DMS114 treated with DMSO at 0.1 percent for 48 hours (cell line): Measurements from ENCODE around the gene POU2AF1.

Source experiments
- DNase-seq: peaks from one replicate; lab custom pipeline; 2025; ENCODE audit not compliant: unreplicated experiment; lab: John Stamatoyannopoulos, UW

The POU2AF1 gene, protein sequence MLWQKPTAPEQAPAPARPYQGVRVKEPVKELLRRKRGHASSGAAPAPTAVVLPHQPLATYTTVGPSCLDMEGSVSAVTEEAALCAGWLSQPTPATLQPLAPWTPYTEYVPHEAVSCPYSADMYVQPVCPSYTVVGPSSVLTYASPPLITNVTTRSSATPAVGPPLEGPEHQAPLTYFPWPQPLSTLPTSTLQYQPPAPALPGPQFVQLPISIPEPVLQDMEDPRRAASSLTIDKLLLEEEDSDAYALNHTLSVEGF

DNA sequence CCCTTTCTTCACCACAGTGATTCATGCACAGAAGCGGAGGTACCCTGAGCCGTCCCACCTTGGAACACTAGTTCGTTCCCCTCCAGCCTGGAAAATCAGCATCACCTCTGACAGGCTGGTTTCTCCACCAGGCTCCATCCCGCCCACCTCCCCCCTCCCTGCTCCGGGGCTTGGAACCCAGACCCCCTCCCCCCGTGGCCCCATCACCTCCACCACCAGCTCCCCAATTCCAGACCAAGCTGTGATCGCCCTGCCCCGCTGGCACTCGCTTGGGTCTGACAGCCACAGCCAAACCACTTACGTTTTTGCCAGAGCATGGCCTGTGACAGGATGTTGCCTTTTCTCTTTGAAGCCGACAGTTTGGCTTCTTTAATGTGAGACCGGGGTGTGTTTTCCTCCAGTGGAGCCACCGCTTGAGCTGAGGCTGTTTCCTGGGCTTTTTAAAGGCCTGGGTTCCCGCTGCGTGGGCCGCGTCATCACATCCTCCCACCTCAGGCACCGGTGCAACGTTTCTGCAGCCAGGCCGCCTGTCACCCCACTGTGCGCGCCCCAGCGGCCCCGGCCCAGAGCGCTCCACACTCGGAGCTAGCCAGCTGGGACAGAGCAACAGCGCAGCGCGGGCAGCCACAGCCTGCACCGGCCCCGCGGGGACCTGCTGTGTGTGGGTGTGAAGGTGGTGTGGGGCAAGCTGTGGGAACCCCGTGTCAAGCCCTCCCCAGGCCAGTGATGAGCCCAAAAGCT, at the start of gene POU2AF1:
POU2AF1 (minus strand) TSS at position 415 of the 741 bp plus-strand sequence; CDS start at position 317, 98 bp downstream.
- no peak for DNase-seq

DNA sequence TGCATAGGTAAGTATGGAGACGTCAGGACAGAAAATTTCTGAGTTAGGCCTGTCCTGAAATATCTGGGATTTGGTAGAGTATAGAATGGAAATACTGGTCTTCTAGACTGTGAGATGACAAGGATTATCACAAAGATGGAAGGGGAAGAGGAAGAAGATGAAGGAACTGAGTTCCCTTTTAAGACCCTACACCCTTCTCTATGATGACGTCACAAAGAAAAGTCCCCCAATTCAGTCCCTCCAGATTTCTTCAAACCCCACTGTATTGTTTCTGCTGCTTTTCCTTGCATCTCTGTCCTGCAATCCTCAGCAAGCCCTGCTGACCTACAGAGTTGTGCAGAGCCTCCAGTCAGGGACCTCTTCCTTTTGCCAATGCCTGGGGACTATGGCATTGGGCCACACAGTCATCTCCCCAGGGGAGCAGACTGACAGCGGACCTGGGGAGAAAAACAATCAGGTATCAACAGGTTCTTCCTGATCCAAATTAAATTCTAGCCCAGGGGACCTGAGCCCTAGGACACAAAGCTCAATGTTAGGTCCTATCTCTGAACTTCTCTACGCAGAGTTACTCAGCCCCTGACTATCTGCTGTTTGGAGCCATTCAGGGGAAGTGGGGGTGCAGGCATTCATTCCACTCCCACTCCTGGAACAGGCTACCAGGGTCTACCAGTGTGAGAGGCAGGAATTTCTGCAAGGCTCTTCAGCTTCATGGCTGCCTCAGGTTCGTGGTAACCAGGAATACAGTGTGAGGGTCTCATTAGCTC, 49.2 kb upstream of the POU2AF1 start:
- no peak for DNase-seq

DNA sequence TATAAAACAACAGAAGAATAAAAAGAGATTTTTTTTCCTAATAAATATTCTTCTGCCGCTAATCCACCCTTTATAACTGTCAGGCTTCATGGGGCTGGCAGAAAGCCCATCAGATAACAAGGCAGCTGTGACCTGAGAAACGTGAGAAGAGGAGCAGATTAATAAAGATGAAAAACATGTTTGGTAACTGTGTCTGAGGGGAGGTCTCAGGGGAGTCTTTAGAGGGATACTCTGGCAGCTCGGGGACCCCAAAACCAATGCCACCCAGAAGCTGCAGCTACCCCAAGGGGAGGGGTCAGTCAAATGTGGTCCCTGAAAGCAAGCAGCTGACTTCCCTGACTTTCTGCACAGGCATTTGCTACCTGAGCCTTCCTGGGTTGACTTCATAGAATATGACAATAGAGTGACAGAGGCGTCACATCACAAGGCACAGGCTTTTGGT, 48.4 kb upstream of the POU2AF1 start:
- no peak for DNase-seq

DNA sequence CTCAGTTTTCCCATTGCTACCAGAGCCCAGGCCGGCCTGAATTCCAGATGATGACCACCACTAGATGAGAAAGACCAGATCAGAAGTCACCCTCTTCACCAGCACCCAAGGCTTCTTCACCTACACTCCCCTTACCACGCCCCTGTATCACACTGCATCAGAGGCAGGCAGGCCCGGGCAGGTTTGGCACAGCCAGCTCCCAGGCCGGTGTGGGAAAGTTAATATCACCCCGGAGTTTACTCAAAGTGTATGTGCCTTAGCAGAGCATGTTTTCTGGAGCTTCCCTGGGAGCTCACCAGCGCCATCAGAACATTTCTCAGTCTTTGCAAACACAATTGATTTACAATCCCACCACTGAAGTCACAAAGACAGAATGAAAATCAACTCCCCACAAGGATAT, 47.5 kb upstream of the POU2AF1 start:
- no peak for DNase-seq

DNA sequence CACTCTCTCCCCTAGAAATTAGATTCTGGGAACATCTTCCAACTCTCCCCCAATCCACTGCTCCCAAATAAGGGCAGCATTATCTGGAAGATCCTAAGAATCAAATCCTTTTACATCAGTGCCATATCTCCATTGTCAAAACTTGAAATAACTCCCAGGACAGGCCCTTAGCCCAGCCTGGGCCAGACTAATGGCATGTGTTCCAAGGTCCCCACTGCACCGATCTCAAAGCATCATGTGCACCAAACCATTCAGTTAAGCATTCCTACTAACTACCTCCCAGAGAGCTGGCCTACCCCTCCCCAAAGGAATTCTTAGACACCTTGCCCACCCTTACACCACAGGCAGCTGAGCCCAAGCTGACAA, 44.2 kb upstream of the POU2AF1 start:
- no peak for DNase-seq

DNA sequence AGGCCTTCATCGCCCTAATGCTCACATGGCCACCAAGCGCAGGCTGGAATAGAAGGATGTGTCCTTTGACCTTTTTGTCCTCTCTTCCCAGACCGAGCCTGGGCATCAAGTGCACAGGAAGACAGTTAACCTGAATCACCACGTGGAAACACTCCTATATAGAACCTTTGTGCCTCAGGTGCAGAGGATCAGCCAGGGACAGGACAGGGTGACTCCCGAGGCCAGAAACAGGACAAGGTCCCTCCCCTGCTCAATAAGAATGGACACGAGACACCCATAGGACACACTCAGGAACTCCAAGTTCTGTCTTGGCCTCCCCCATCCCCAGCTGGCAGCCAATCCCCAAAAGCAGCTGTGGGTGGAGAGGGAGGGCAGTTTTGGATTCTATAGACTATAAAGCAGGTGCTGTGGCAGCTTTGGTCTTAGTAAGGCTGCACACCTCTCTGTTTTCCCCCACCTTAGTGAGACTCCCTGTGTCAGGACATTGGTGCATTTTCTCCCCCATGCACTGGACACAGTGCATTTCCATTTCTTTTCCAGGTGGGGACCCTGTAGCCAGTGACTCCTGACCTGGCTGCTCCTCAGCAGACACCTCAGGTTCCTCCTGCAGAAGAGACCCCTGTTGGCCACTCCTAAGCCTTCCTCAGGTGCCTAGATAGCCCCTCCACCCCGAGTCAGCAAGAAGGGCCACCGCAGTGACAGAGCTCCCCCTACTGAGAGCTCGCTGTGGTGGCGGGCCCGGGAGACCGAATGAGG, 43.6 kb upstream of the POU2AF1 start:
- DNase-seq, result no peak

DNA sequence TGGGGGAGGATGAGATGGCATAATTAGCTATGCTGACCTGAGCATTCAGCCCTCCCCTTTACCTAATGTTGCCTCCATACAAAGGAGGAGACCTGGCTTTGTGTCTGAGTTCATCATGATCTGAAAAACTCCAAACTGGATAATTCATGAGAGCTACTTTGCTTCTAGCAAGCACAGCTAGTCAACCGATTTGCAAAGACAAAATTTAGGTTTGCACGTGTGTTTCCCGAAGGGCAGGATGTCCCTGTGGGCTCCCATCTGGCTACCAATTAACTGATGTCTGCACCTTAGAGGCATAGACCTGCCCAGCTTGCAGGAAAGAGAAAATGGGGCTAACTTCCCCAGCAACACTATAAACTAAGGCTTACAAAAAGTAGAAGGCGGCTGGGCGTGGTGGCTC, 42.2 kb upstream of the POU2AF1 start:
- no peak for DNase-seq

DNA sequence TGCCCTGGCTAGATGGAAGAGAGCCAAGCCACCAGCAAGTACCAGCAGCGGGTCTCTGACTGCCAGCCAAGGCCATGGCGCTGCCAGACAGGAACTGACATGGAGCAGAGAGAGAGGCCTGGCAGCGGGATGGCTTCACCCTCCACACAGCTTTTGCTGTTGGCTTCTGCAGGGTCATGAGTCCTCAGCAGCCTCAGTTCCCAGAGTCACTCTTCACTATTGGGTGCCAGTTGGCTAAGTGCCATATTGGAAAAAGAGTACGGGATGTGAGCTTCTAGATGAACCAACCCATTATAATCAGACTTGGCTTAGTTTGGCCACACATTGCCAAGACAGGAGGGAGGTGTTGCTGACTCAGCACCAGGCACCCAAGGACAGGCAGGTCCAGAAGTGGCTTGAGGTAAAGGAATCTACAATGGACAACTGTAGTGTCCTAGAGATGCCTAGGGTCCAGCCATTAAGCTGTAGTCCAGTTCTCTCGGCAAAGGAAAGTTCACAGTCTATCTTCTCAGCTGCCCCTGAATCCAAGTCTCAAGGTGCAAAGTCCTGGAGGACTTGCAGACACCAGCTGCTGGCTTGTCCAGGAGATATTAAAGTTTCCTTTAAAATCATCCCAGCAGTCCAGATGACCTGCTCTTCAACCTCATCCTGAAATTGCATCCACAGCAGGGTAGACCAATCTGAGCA, 40.7 kb upstream of the POU2AF1 start:
- DNase-seq, result no peak

DNA sequence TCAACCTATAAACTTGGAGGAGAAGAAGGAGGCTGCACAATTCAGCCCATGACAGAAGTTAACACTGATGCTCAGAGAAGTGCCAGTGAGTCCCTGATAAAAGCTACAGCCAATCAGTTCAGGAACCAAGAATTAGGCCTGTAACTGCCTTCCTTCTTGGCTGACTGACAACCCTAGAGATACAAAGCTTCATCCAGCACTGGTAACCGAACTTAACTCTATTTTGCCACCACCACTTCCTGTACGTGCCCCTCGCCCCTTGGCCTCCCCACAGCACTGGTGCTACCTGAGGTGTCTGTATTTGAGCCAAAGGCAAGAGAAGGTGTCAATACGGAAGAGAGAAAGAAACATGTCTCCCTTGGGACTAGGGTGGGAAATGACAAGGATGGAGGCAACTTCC, 40.1 kb upstream of the POU2AF1 start:
- DNase-seq, result no peak

DNA sequence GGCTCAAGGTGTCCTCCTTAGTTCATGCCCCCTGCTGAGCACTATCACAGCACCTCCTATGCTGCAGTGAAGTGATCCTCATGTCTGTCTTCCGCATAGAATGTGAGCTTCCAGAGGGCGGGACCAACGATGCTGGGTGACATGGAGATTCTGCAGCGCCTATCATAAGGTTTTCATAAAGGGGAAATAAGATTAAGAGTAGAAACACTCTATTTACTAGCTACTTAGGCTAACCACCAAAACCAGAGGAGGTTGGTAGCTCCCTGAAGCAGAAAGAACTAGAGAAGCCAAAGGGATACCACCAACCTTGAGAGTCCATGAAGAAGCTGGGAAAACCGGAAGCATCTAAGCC, 39.3 kb upstream of the POU2AF1 start:
- no peak for DNase-seq

DNA sequence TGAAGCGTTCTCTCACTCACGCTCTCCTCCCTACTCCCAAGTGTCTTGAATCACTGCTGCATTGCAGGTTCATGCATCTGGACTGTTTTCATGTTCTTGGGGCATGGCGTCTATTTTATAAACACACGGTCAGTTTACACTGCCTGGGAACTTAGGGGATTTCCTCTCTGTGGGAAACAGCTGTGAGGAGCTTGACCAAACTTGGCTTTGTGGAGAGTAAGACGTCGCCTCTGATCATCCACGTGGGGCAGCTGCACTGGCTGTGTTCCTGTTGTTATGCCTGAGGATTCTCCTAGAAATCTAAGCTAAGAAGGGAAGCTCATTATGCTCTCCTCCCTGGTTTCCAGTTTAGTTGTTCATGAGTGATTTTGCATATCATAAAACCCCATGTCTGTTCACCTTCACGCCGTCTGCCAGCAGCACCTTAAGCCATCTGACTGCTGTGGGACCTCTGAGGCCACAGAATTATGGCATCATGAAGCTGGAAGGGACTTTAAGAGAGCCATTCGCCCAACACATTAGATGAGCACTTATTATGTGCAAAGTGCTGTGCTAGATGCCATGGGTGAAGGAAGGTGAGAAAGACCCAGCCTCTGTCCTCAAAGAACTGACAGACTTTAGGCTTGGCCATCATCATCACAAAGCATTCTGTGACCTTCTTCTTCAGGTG, 38.8 kb upstream of the POU2AF1 start:
- DNase-seq, result no peak

DNA sequence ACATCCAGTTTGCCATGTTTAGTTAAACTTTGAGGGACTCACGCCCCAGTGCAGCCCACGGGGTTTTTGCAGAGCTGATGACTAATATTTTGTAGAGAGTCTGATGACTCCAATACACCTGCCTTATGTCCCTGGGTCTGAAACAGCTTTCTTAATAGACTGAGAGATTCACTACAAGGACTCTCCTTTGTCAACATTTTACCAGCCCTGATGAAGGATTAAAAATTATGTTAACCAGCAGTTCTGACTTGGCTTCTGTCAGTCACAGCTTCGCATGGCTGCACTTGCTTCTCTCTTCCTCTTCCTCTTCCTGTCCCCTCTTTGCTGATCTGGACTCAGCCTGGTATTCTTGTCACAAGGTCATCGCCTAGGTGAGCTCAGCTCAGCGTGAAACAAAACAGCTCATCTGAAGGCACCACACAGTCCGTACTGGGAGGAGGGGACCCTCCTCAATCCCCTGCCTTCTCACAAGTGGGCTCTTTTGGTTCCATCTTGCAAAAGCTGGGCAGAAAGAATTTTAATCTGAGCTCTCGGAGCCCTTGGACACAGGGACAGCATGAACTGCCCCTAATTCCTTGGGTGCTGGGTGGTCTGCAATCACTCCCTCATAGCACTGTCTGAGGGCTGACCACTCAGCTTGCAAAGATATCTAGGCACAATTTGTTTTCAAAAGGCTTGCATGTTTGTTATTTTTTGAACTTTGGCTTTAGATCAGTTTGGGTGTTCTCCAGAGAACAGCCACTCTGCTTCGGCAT, 38.1 kb upstream of the POU2AF1 start:
- DNase-seq, result no peak

DNA sequence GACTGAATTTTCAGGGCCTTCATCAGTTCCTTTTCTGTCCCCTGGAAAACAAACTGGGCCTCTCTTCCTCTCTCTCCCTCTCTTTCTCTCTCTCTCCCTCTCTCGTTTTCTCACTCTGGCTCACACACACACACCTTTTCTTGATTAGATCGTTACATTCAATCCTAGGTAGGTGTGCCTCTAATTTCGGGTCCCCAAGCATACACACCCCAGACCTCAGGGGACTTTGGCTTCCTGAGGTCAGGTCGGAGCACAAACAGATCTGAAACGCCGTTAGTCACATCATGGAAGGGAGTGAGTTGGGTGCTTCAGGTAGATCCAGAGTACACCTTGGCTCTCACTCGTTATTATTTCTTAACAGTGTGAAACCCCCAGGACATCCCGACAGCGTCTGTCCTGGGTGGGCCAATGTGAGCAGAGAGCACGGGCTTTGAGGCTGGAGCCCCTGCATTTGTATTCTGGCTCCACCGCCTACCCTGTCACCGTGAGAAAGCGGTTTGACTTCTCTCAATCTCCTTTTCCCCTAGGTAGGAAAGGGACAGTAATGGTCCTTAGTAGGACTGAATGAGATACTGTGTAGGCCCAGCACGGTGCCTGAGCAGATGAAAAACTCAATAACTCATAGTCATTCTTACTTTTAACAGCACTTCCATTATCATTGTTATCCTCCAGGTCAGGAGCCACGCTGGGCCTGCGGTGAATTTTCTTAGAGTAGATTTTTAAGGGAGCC, 37.3 kb upstream of the POU2AF1 start:
- DNase-seq, result no peak

DNA sequence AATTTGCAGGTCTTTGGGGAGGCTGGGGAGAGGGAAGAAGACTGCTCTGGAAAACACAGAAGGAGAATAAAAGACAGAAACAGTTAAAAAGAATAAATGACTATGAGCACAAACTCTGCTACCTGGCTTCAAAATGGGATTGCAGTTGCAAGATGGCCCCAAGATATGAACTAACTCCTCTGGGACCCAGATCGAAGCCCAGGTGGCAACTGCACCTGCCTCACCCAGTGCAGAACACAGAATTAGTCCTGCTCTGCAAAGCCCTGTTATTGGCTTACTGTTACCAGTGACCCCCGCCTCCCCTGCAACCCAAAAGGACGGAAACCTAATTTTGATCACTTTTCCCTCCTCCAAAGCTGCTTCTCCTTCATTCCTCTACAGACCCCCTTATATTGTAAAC, 35.9 kb upstream of the POU2AF1 start:
- DNase-seq, result no peak

DNA sequence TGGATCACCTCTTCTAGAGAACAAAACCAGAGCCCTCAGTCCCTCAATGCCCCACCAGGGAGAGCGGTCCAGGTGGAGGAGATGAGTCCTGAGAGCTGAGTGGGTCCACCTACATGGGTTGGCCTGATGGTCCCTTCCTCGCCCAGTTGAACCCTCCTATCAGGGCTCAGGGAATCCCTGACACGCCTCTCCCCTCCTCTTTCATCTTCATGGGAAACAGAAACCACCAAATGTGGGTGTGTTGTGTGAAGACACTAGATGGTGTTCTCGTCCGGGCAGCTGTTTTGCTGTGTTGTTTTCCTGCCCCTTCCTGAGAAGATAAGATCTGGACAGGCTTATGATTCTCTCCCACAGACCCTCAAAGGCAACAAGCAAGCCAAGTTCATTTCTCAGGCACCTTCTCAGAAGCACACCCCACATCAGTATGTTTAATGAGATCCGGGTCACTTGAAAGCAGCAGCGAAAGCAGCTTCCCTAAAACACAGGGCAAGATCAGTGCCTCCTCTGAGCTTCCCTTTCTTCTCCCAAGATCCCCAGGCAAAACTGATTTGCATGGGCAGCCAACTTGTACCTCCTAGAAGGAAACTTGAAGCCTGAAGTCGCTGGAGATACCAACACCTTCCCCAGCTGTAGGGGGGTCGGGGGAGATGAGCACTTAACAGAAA, 35.3 kb upstream of the POU2AF1 start:
- DNase-seq, result no peak

DNA sequence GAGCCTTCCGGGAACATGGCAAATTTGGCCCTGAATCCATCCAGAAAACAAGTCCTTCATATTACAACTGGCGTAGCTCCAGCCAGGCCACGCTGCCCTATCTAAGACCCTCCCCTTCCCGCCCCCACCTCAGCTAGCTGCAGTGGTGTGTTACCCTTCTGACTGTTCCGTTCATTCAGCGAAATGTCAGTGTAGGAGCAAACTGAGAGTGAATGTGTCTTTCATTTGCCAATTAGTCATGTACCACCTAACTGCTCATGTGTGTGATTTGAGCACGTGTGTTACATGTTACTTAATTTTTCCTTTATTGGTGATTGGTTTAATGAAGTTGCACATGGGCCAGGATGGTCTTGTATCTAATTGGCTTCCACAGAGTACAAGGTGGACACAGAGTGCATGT, 34.8 kb upstream of the POU2AF1 start:
- DNase-seq, result no peak

DNA sequence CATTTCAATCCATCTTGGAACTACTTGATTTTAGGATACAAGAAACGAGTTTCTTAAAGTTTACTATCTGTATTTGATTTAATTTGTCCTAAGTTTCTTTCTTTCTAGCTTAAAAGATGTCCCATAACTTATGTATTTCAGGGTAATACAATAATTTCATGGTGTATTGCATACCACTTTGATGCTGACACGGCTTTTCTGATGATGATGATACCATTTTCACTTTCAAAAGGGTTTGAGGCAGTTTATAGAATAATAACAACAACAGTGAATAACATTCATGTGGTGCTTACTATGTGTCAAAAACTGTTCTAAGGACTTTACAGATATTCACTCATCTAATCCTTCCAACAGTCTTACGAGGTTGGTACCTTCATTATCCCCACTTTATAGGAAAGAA, 33.2 kb upstream of the POU2AF1 start:
- DNase-seq, result no peak

DNA sequence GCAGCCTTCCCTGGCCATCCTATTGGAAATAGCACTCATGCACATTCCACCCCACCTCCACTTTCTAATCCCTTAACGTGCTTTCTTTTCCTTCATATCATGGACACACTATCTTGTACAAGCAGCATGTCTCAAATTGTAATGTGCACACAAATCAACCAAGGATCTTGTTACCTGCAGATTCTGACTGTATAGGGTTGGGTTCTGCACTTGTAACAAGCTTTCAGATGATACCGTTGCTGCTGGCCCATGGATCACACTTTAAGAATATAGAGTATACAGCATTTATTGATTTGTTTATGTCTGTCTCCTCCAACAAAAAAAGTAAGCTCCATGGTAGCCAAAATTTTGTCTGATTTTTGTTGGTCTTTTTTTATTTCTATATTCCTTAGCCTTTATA, 32.4 kb upstream of the POU2AF1 start:
- DNase-seq, result no peak
